ENCODE measurements around the gene MGAT5.

Gene MGAT5

GRCh38 chr2:134391751-134392160 lies 137.9 kb downstream of the MGAT5 start:
- in situ Hi-C loops (cut with MboI; ENCODE audit: low sequenced_read_pairs), result no loop called here

- in situ Hi-C loops (cut with MboI; ENCODE audit: low sequenced_read_pairs), result no loop called here
These were observed 138.7 kb downstream of the MGAT5 start for GRCh38 chr2:134392442-134393074.

- in situ Hi-C loops (cut with MboI; ENCODE audit: low sequenced_read_pairs), result no loop called here
These were observed 139.2 kb downstream of the MGAT5 start for GRCh38 chr2:134393075-134393461.

- in situ Hi-C loops (cut with MboI; ENCODE audit: low sequenced_read_pairs), result no loop called here
These were observed 141.9 kb downstream of the MGAT5 start for GRCh38 chr2:134395779-134396178.

- in situ Hi-C loops (cut with MboI; ENCODE audit: low sequenced_read_pairs), result no loop called here
These were observed 142.6 kb downstream of the MGAT5 start for GRCh38 chr2:134396493-134396892.

GRCh38 chr2:134397146-134397896 lies 143.4 kb downstream of the MGAT5 start:
- in situ Hi-C loops (cut with MboI; ENCODE audit: low sequenced_read_pairs), result no loop called here

GRCh38 chr2:134398300-134398699 lies 144.4 kb downstream of the MGAT5 start:
- in situ Hi-C loops (cut with MboI; ENCODE audit: low sequenced_read_pairs), result no loop called here

- in situ Hi-C loops (cut with MboI; ENCODE audit: low sequenced_read_pairs), result no loop called here
These were observed 145.2 kb downstream of the MGAT5 start for GRCh38 chr2:134399096-134399495.

- in situ Hi-C loops (cut with MboI; ENCODE audit: low sequenced_read_pairs), result loop anchor here (25.0 kb wide), 1 partner anchor 289 kb away; no protein-coding TSS in a partner anchor
These were observed 147.2 kb downstream of the MGAT5 start for GRCh38 chr2:134401081-134401497.

GRCh38 chr2:134401789-134402188 lies 147.9 kb downstream of the MGAT5 start:
- in situ Hi-C loops (cut with MboI; ENCODE audit: low sequenced_read_pairs), result loop anchor here (25.0 kb wide), 1 partner anchor 289 kb away; no protein-coding TSS in a partner anchor

GRCh38 chr2:134402410-134402809 lies 148.5 kb downstream of the MGAT5 start:
- in situ Hi-C loops (cut with MboI; ENCODE audit: low sequenced_read_pairs), result loop anchor here (25.0 kb wide), 1 partner anchor 290 kb away; no protein-coding TSS in a partner anchor

- in situ Hi-C loops (cut with MboI; ENCODE audit: low sequenced_read_pairs), result loop anchor here (25.0 kb wide), 1 partner anchor 293 kb away; no protein-coding TSS in a partner anchor
These were observed 151.8 kb downstream of the MGAT5 start for GRCh38 chr2:134405611-134406081.

GRCh38 chr2:134406311-134406710 lies 152.4 kb downstream of the MGAT5 start:
- in situ Hi-C loops (cut with MboI; ENCODE audit: low sequenced_read_pairs), result loop anchor here (25.0 kb wide), 1 partner anchor 294 kb away; no protein-coding TSS in a partner anchor

GRCh38 chr2:134406736-134407135 lies 152.9 kb downstream of the MGAT5 start:
- in situ Hi-C loops (cut with MboI; ENCODE audit: low sequenced_read_pairs), result loop anchor here (25.0 kb wide), 1 partner anchor 294 kb away; no protein-coding TSS in a partner anchor

GRCh38 chr2:134407154-134407890 lies 153.4 kb downstream of the MGAT5 start:
- in situ Hi-C loops (cut with MboI; ENCODE audit: low sequenced_read_pairs), result loop anchor here (25.0 kb wide), 1 partner anchor 295 kb away; no protein-coding TSS in a partner anchor

- in situ Hi-C loops (cut with MboI; ENCODE audit: low sequenced_read_pairs), result loop anchor here (25.0 kb wide), 1 partner anchor 296 kb away; no protein-coding TSS in a partner anchor
These were observed 154.5 kb downstream of the MGAT5 start for GRCh38 chr2:134408386-134408785.

- in situ Hi-C loops (cut with MboI; ENCODE audit: low sequenced_read_pairs), result loop anchor here (25.0 kb wide), 1 partner anchor 296 kb away; no protein-coding TSS in a partner anchor
These were observed 154.9 kb downstream of the MGAT5 start for GRCh38 chr2:134408791-134409190.

- in situ Hi-C loops (cut with MboI; ENCODE audit: low sequenced_read_pairs), result loop anchor here (25.0 kb wide), 1 partner anchor 298 kb away; no protein-coding TSS in a partner anchor
These were observed 156.1 kb downstream of the MGAT5 start for GRCh38 chr2:134410006-134410405.

GRCh38 chr2:134410831-134411231 lies 157.0 kb downstream of the MGAT5 start:
- in situ Hi-C loops (cut with MboI; ENCODE audit: low sequenced_read_pairs), result loop anchor here (25.0 kb wide), 1 partner anchor 299 kb away; no protein-coding TSS in a partner anchor

GRCh38 chr2:134411279-134411827 lies 157.5 kb downstream of the MGAT5 start:
- in situ Hi-C loops (cut with MboI; ENCODE audit: low sequenced_read_pairs), result loop anchor here (25.0 kb wide), 1 partner anchor 299 kb away; no protein-coding TSS in a partner anchor

Measured in HL-60/S4 treated with phorbol 12-myristate 13-acetate at 8.2 ng/mL for 4 days and 3 days (cell line).